HEK293 (cell line): Measurements from ENCODE around the gene CHSY1.

ENCODE experiments used
- CTCF ChIA-PET: fragments of 350-600 bp; formaldehyde crosslinking; extraction: SDS; loops from one replicate; lab custom pipeline; 2021; ENCODE audit warnings: antibody characterized with exemption; lab: Yijun Ruan, JAX
- POLR2A ChIA-PET: fragments of 300-600 bp; formaldehyde crosslinking; extraction: SDS; loops from one replicate; lab custom pipeline; 2020; ENCODE audit warnings: antibody characterized with exemption, inconsistent platforms; lab: Yijun Ruan, JAX
- H3K27ac ChIP-seq: fragments of 200-500 bp; sonication (Bioruptor generic); 2 replicates; pipeline ENCODE4 v1.5.1; 2014; ENCODE audit warnings: low read depth, low read length, control low read depth, inconsistent platforms; ENCODE audit errors: extremely low read depth
- H3K36me3 ChIP-seq, 2 experiments: fragments of 200-500 bp in 1 of 2; sonication (Bioruptor generic) in 1 of 2; 1 replicate in 1 of 2; 2 replicates in 1 of 2; pipeline ENCODE4 v1.5.1; 2014 to 2017; ENCODE audit warnings: inconsistent platforms in 2 of 2, low read length in 2 of 2; ENCODE audit not compliant: control insufficient read depth in 2 of 2, insufficient read depth in 1 of 2
- H3K4me1 ChIP-seq: fragments of 200-500 bp; sonication (Bioruptor generic); 2 replicates; pipeline ENCODE4 v1.5.1; 2014; ENCODE audit warnings: mild to moderate bottlenecking, low read length, inconsistent platforms; ENCODE audit not compliant: control insufficient read depth, insufficient read depth
- H3K4me3 ChIP-seq: 2 replicates; pipeline ENCODE4 v1.5.1; 2011; ENCODE audit warnings: low read depth, mild to moderate bottlenecking, control low read depth, low read length, moderate library complexity
- H3K9me3 ChIP-seq: fragments of 200-500 bp; sonication (Bioruptor generic); 2 replicates; pipeline ENCODE4 v1.5.1; 2014; ENCODE audit warnings: low read depth, low read length, inconsistent platforms; ENCODE audit not compliant: control insufficient read depth, insufficient read depth
- BCL6B ChIP-seq: fragments of 450-650 bp; formaldehyde crosslinking; IDR thresholded peaks from 2 replicates; pipeline ENCODE4 v1.5.1; 2017; ENCODE audit warnings: missing biosample characterization, missing genetic modification characterization
- EGR2 ChIP-seq: fragments of 450-650 bp; formaldehyde crosslinking; IDR thresholded peaks from 2 replicates; pipeline ENCODE4 v1.5.1; 2016; ENCODE audit warnings: low read depth, missing biosample characterization, missing genetic modification characterization
- IKZF3 ChIP-seq: fragments of 450-650 bp; IDR thresholded peaks from 2 replicates; pipeline ENCODE4 v1.5.0; 2018; ENCODE audit warnings: missing biosample characterization, mild to moderate bottlenecking, missing genetic modification characterization, moderate library complexity
- SALL2 ChIP-seq: fragments of 450-650 bp; formaldehyde crosslinking; IDR thresholded peaks from 2 replicates; pipeline ENCODE4 v1.5.0; 2017; ENCODE audit warnings: missing biosample characterization, mild to moderate bottlenecking, missing genetic modification characterization, borderline replicate concordance
- SP7 ChIP-seq: fragments of 450-650 bp; formaldehyde crosslinking; IDR thresholded peaks from 2 replicates; pipeline ENCODE4 v1.5.1; 2016; ENCODE audit warnings: missing biosample characterization, missing genetic modification characterization
- TRIM28 ChIP-seq: IDR thresholded peaks from 2 replicates; pipeline ENCODE4 v1.6.1; 2011; ENCODE audit warnings: low read length, control low read depth, borderline replicate concordance
- ZBTB26 ChIP-seq: fragments of 450-650 bp; formaldehyde crosslinking; optimal IDR thresholded peaks from 2 replicates; pipeline ENCODE3; 2016; ENCODE audit warnings: missing biosample characterization, mild to moderate bottlenecking, missing genetic modification characterization
- ZFP3 ChIP-seq: fragments of 450-650 bp; formaldehyde crosslinking; IDR thresholded peaks from 2 replicates; pipeline ENCODE4 v1.5.1; 2016; ENCODE audit warnings: low read depth, missing biosample characterization, missing genetic modification characterization
- ZNF157 ChIP-seq: fragments of 450-650 bp; formaldehyde crosslinking; IDR thresholded peaks from 2 replicates; pipeline ENCODE4 v1.5.1; 2016; ENCODE audit warnings: missing biosample characterization, missing genetic modification characterization
- ZNF211 ChIP-seq: fragments of 450-650 bp; formaldehyde crosslinking; IDR thresholded peaks from 2 replicates; pipeline ENCODE4 v1.5.1; 2016; ENCODE audit warnings: low read depth, missing biosample characterization, missing genetic modification characterization
- ZNF292 ChIP-seq: fragments of 450-650 bp; formaldehyde crosslinking; IDR thresholded peaks from 2 replicates; pipeline ENCODE4 v1.5.1; 2016; ENCODE audit warnings: low read depth, missing biosample characterization, missing genetic modification characterization, borderline replicate concordance
- ZNF335 ChIP-seq: fragments of 450-650 bp; formaldehyde crosslinking; conservative IDR thresholded peaks from 2 replicates; pipeline ENCODE4 v1.5.1; 2016; ENCODE audit warnings: missing biosample characterization, missing genetic modification characterization
- ZNF560 ChIP-seq: fragments of 450-650 bp; formaldehyde crosslinking; IDR thresholded peaks from 2 replicates; pipeline ENCODE4 v1.5.1; 2017; ENCODE audit warnings: missing biosample characterization, missing genetic modification characterization, borderline replicate concordance
- ZNF561 ChIP-seq: fragments of 450-650 bp; IDR thresholded peaks from 2 replicates; pipeline ENCODE4 v1.5.1; 2018; ENCODE audit warnings: missing biosample characterization, missing genetic modification characterization, borderline replicate concordance
- ZNF629 ChIP-seq: fragments of 450-650 bp; formaldehyde crosslinking; IDR thresholded peaks from 2 replicates; pipeline ENCODE4 v1.5.1; 2017; ENCODE audit warnings: missing biosample characterization, missing genetic modification characterization
- ZNF843 ChIP-seq: fragments of 450-650 bp; formaldehyde crosslinking; IDR thresholded peaks from 2 replicates; pipeline ENCODE4 v1.5.1; 2016; ENCODE audit warnings: missing biosample characterization, missing genetic modification characterization
- ZSCAN4 ChIP-seq: fragments of 450-650 bp; formaldehyde crosslinking; IDR thresholded peaks from 2 replicates; pipeline ENCODE4 v1.5.1; 2017; ENCODE audit warnings: missing biosample characterization, missing genetic modification characterization
- ZSCAN5A ChIP-seq: fragments of 450-650 bp; formaldehyde crosslinking; IDR thresholded peaks from 2 replicates; pipeline ENCODE4 v1.5.1; 2016; ENCODE audit warnings: missing biosample characterization, missing genetic modification characterization

Gene CHSY1

GRCh38 chr15:101190092-101190595 is 61.7 kb downstream of the CHSY1 start:
- CTCF ChIA-PET = no interaction called here
- Histone ChIP-seq H3K36me3 (no peaks in the 10 kb centered on the region; a peak in 1 of 3 replicates), H3K4me1 (no peaks in the 10 kb centered on the region; the same call in none of the 2 replicates), H3K4me3 (no peak overlapping the region)
- POLR2A ChIA-PET = no interaction called here
- no peak for TF ChIP-seq ZFP3 (tag by site-specific recombination)
- TF ChIP-seq BCL6B (tag by site-specific recombination) = no peak
- no peak for TF ChIP-seq ZNF335 (tag by site-specific recombination)
- no peak for TF ChIP-seq ZNF561 (tag by site-specific recombination)
- no peak for TF ChIP-seq ZSCAN4 (tag by site-specific recombination)
- no peak for TF ChIP-seq IKZF3
- no peak for TF ChIP-seq ZBTB26 (tag by site-specific recombination)
- TF ChIP-seq ZNF292 (tag by site-specific recombination) = no peak
- TF ChIP-seq ZNF211 = no peak
- no peak for TF ChIP-seq ZNF629 (tag by site-specific recombination)
- TF ChIP-seq TRIM28 = no peak
- no peak for TF ChIP-seq SP7 (tag by site-specific recombination)
- TF ChIP-seq ZNF157 (tag by site-specific recombination) = no peak
- no peak for TF ChIP-seq ZSCAN5A (tag by site-specific recombination)
- TF ChIP-seq ZNF843 (tag by site-specific recombination) = no peak
- TF ChIP-seq SALL2 (tag by site-specific recombination) = no peak
- TF ChIP-seq, all 188 proteins: peak for 0
- Histone ChIP-seq H3K27ac (no peak overlapping the region), H3K9me3 (no peaks in the 10 kb centered on the region)

GRCh38 chr15:101189409-101190091 is 62.3 kb downstream of the CHSY1 start:
- Histone ChIP-seq H3K4me1 (no peaks in the 10 kb centered on the region; the same call in none of the 2 replicates), H3K9me3 (no peaks in the 10 kb centered on the region)
- 0 out of 2 replicates have a peak, but pooled peaks have one; percentile 10 for TF ChIP-seq EGR2 (tag by site-specific recombination)
- TF ChIP-seq ZNF560 = no peak
- TF ChIP-seq, all 188 proteins: peak for 1
- no peak overlapping the region for H3K27ac ChIP-seq
- ChIA-PET POLR2A (no interaction called here), CTCF (interaction anchor here (0.6 kb wide), 1 partner anchor 100 kb away, joined by 3 read pairs; no protein-coding TSS in a partner anchor)
- H3K36me3 ChIP-seq = no peaks in the 10 kb centered on the region; a peak in 1 of 3 replicates
- no peak overlapping the region for H3K4me3 ChIP-seq
